ENCODE measurements around the gene ABCC12. TPM values are rescaled to one million over a fixed set of nuclear protein-coding genes. Genes with fewer than 3 reads are reported as not detected.

ABCC12 gene
- total RNA-seq, 1 donor from 2014 or later, result not detected

Other genes starting within 250 kb of the ABCC12 start
- 29.1 and 36.2 TPM in 2 replicates for gene LONP2, start 88.3 kb upstream of the ABCC12 start, total RNA-seq
- not detected in 2 replicates for gene ABCC11, start 91.5 kb upstream of the ABCC12 start, total RNA-seq
- 30.3 and 31.0 TPM in 2 replicates for gene SIAH1, start 229.4 kb upstream of the ABCC12 start, total RNA-seq